Naive B cell (primary cell): Measurements from ENCODE around the gene OSBPL3. TPM values are rescaled to one million over a fixed set of nuclear protein-coding genes. Genes with fewer than 3 reads are reported as not detected.

Experiments used
- ATAC-seq, 2 donors: fragments of 150-1000 bp; cut with Tn5 transposase; 2 replicates each; pipeline ENCODE4 v1.10.0; 2021; ENCODE audit warnings: low read depth in 2 of 2, mild to moderate bottlenecking in 2 of 2, moderate library complexity in 2 of 2
- DNase-seq: peaks from one replicate; pipeline ENCODE4 v3.0.0; 2022
- H3K27ac Mint-ChIP-seq, 6 donors: one replicate each; pipeline ENCODE4 v1.8.0; 2020 to 2022; ENCODE audit warnings: mild to moderate bottlenecking in 6 of 6, mixed read lengths in 6 of 6, moderate library complexity in 5 of 6, inconsistent platforms in 2 of 6
- H3K27me3 Mint-ChIP-seq, 3 donors: one replicate each; pipeline ENCODE4 v1.8.0; 2021 to 2022; ENCODE audit warnings: mixed read lengths in 3 of 3, mild to moderate bottlenecking in 1 of 3
- H3K36me3 Mint-ChIP-seq, 2 donors: one replicate each; pipeline ENCODE4 v1.8.0; 2020 to 2022; ENCODE audit warnings: mixed read lengths in 2 of 2, inconsistent platforms in 1 of 2, mild to moderate bottlenecking in 1 of 2
- H3K4me1 Mint-ChIP-seq, 3 donors: one replicate each; pipeline ENCODE4 v1.8.0; 2020 to 2022; ENCODE audit warnings: mixed read lengths in 3 of 3, inconsistent platforms in 1 of 3, mild to moderate bottlenecking in 1 of 3, moderate library complexity in 1 of 3
- H3K4me3 Mint-ChIP-seq, 8 donors: one replicate each; pipeline ENCODE4 v1.8.0; 2020 to 2022; ENCODE audit warnings: mild to moderate bottlenecking in 8 of 8, mixed read lengths in 8 of 8, moderate library complexity in 8 of 8, inconsistent platforms in 2 of 8
- H3K9me3 Mint-ChIP-seq, 7 donors: one replicate each; pipeline ENCODE4 v1.8.0; 2020 to 2022; ENCODE audit warnings: mixed read lengths in 7 of 7, mild to moderate bottlenecking in 5 of 7, inconsistent platforms in 2 of 7, moderate library complexity in 1 of 7
- polyA plus RNA-seq, 6 donors: library from polyadenylated mRNA; unstranded; fragments of 300-500 nt; fragmentation: Illumina TruSeq; gene quantifications; one replicate each; pipeline ENCODE4 v1.2.3, GENCODE V29; 2021; ENCODE audit warnings: low read depth in 6 of 6

Gene OSBPL3
- polyA plus RNA-seq, 6 donors from 2014 or later: 2.3 to 8.2 (median 6.5) TPM

DNA sequence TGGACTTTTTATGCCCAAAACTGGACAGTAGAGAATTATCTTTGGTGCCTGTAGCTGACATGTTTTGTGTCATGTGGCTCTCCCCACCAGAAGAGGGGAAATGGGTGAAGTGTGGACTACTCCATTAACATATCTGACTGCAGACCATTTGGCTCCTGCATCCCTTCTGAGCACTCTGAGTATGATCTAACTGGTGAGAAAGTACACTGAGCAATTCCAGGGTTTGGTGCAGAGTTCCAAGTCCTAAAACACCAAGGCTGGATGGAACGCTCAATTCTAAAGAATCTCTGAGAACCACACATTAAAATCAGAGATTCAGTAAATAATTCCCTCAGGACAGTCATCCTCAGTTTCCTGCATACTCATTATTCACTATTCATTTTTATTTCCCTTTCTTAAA, 22.8 kb upstream of the OSBPL3 start:
- DNase-seq (no peak), ATAC-seq (no peak)
- Mint-ChIP-seq H3K27ac (peak overlapping the region in 1 of 6 donors; percentile 70), H3K4me1 (peaks cover 0 to 5% (median 0%) of the 10 kb centered on the region in 3 donors), H3K4me3 (no peak overlapping the region), H3K9me3 (peaks cover 5 to 29% (median 19%) of the 10 kb centered on the region in 7 donors), H3K36me3 (peaks cover 5 to 15% of the 10 kb centered on the region in 2 donors), H3K27me3 (peaks cover 8 to 19% (median 17%) of the 10 kb centered on the region in 3 donors)

DNA sequence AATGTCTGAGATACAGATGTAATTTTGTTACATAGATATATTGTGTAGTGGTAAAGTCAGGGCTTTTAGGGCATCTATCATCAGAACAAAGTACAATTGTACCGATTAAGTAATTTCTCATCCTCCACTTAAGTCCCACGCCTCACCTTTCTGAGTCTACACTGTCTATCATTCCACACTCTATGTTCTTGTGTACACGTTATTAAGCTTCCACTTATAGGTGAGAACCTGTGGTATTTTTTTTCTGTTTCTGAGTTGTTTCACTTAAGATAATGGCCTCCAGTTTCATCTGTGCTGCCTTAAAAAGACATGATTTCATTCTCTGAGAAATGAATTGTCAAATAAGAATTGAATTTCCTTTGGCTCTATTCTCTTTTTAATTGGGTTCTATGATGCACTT, 15.5 kb upstream of the OSBPL3 start:
- Mint-ChIP-seq H3K36me3 (peaks cover 0 to 4% of the 10 kb centered on the region in 2 donors), H3K4me3 (no peak overlapping the region), H3K4me1 (peaks cover 0 to 5% (median 0%) of the 10 kb centered on the region in 3 donors), H3K27me3 (peaks cover 0 to 13% (median 8%) of the 10 kb centered on the region in 3 donors), H3K27ac (no peak overlapping the region), H3K9me3 (peaks cover 0 to 13% (median 11%) of the 10 kb centered on the region in 7 donors)
- no peak for ATAC-seq
- no peak for DNase-seq

DNA sequence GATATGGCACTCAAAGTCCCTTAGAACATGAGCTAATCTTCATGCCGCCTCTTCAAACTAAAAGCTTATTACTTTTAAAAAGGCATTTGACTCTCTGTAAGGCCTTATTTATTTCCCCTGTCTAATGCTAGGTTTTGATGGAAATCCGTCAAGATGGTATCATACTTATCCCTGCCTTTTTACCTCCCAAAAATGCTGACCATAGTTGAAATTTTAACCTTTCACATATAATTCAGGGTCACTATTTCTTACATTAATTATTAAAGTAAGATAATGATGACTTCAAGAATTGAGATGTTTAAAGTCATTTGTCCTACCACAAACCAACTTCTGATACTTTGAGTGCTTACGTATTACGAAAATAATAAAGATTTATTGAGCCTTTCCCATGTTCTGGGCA, 12.3 kb upstream of the OSBPL3 start:
- Mint-ChIP-seq H3K27ac (no peak overlapping the region), H3K9me3 (peaks cover 0 to 3% (median 0%) of the 10 kb centered on the region in 7 donors)

DNA sequence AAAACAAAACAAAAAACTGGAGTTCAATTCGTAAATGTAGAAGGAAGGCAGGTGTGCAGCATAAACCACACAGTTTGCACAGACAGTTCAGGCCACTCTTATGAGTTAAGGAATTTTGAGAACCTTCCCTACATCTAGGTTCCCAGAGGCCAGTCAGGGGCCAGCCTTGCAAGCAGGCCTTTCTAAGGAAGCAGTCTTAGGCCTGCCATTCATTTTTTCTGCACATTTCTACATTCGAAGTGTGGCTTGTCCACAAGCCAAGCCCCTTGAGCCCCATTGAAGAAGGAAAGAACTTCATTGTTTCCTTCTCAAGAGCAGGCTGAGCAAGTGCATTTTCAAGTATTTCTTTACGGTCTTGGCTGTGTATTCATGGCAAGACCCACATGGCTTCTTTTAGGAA, 11.4 kb upstream of the OSBPL3 start:
- H3K36me3 Mint-ChIP-seq: no peaks in the 10 kb centered on the region
- DNase-seq (no peak), ATAC-seq (no peak)
- no peak overlapping the region for H3K4me3 Mint-ChIP-seq
- no peaks in the 10 kb centered on the region for H3K4me1 Mint-ChIP-seq
- H3K27ac Mint-ChIP-seq: no peak overlapping the region
- no peaks in the 10 kb centered on the region for H3K9me3 Mint-ChIP-seq
- peaks cover 0 to 8% (median 5%) of the 10 kb centered on the region in 3 donors for H3K27me3 Mint-ChIP-seq

More for the DNA sequence above, 12.3 kb upstream of the OSBPL3 start:
- no peak for ATAC-seq
- Mint-ChIP-seq H3K4me1 (no peaks in the 10 kb centered on the region), H3K27me3 (no peaks in the 10 kb centered on the region), H3K36me3 (no peaks in the 10 kb centered on the region), H3K4me3 (no peak overlapping the region)
- DNase-seq: no peak

DNA sequence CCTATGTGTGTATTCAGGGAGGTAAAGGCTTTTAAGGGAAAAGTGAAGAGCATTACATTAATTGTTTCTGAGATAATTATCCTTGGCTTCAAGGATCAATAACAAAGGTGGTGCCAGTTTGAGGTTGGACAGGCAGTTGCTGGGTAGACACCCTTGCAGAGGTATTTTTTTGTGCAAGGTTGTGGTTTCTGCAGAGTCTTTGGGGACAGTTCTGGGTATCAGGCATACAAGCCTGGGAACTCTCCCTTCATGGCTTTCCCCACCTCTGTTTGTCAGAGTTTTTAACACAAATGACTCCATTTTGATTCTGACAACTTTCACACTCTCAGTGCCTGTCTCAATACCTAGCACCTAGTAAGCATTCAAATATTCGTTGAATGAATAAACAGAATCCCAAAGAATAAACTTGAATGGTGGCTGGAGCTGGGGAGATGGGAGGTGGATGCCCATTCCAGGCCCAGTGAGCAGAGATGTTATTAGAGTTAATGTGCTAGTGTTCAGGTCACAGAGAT, 7.4 kb upstream of the OSBPL3 start:
- no peaks in the 10 kb centered on the region for H3K36me3 Mint-ChIP-seq
- H3K4me3 Mint-ChIP-seq: no peak overlapping the region
- DNase-seq (no peak), ATAC-seq (no peak)
- H3K9me3 Mint-ChIP-seq: no peaks in the 10 kb centered on the region
- H3K27ac Mint-ChIP-seq: no peak overlapping the region
- H3K27me3 Mint-ChIP-seq: peaks cover 0 to 8% (median 5%) of the 10 kb centered on the region in 3 donors
- peaks cover 0 to 6% (median 0%) of the 10 kb centered on the region in 3 donors for H3K4me1 Mint-ChIP-seq

DNA sequence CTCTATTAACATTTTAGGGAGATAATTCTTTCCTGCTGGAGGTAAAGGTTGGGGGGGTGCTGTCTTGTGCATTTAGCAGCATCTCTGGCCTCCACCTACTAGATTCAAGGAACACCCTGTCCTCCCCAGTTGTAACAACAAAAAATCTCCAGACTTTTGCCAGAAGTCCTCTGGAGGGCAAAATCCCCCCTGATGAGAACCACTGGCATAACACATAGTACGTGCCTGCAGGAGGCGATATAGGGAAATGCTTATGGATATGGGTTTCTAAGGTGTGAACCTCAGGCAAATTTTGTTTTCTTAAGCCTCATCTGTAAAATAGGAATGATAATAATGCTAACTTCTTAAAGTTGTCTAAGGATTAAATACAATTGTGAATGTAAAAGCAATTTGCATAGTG, 2.9 kb upstream of the OSBPL3 start:
- peaks cover 26 to 39% (median 36%) of the 10 kb centered on the region in 3 donors for H3K4me1 Mint-ChIP-seq
- peak overlapping the region in 1 of 6 donors; percentile 13 for H3K27ac Mint-ChIP-seq
- H3K36me3 Mint-ChIP-seq: no peaks in the 10 kb centered on the region
- H3K4me3 Mint-ChIP-seq: peak overlapping the region in 5 of 8 donors; percentile 32 to 99 (median 96)
- peaks cover 0 to 8% (median 5%) of the 10 kb centered on the region in 3 donors for H3K27me3 Mint-ChIP-seq
- DNase-seq (no peak), ATAC-seq (no peak)
- no peaks in the 10 kb centered on the region for H3K9me3 Mint-ChIP-seq

DNA sequence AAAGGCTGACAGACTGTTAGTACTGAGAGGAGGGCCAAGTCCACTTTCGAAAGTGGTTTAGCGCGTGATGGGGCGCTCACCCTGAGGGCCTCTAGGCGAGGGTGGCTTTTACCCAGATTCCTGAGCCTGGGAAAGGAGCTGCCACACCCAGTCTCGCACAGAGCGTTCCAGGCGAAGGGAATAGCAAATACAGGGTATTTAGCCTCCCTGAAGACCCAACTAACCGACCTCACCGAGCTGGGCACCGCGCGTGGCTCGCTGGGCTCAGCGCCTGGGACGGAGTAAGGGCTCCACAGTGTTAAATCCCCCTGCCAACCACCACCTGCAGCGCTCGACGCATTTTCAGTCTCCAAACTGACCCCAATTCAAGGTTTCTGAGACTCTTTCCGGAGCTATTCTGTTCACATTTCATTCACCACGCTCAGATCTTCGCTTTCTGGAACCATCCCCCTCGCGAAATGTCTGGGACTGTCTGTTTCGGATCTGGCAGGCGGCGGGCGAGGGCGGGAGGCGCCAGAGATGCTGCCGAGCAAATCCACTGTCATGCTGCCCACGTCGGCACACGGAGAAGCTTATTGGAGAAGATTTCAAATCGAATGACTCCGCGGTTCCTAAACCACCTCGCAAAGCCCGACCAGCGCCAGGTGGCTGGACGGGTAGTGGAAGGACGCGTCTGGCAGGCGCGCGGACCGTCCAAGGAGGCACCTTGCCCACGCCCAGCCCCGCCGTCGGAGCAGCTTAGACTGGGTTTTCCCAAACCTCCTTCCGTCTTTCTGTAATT, 1.4 kb upstream of the OSBPL3 start:
- peak; percentile 43 for DNase-seq
- H3K27ac Mint-ChIP-seq: peak overlapping the region in 4 of 6 donors; percentile 69 to 97 (median 92)
- no peaks in the 10 kb centered on the region for H3K9me3 Mint-ChIP-seq
- no peaks in the 10 kb centered on the region for H3K27me3 Mint-ChIP-seq
- peak in 1 of 2 donors; percentile 4 for ATAC-seq
- peak overlapping the region; percentile 91 to 99 (median 98) for H3K4me3 Mint-ChIP-seq
- peaks cover 28 to 46% (median 36%) of the 10 kb centered on the region in 3 donors for H3K4me1 Mint-ChIP-seq
- H3K36me3 Mint-ChIP-seq: no peaks in the 10 kb centered on the region

DNA sequence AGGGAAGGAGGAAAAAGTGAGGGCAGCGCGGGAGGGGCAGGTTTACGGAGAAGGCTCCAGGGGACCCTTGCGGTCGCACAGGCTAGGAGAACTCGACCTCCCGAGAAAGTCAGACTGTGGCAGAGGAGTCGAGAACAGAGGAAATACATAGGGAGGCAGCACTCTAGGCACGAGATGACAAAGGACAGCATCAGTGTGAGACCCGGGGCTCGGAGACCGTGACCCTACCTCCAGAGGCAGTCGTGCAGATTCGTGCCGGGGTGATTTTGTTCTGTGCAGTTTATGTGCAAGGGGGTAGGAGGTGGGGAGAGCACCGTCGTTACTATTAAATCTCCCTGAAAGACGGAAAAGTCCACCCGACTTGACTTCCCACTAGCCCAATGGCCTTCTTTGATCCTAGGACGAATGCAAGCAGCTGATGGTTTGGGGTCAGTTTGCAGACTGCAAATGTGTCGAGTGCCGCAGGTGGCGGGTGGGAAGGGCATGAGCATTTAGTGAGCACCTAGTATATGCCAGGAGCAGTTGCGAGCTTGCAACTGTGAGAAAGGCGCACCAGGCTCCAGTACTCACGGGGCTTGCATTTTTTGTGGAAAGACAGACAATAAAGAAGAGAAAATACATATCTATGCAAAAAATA, 674 bp upstream of the OSBPL3 start:
- H3K4me1 Mint-ChIP-seq: peaks cover 31 to 46% (median 39%) of the 10 kb centered on the region in 3 donors
- H3K36me3 Mint-ChIP-seq: no peaks in the 10 kb centered on the region
- DNase-seq (no peak), ATAC-seq (peak; percentile 35)
- H3K9me3 Mint-ChIP-seq: no peaks in the 10 kb centered on the region
- peak overlapping the region; percentile 88 to 98 (median 96) for H3K27ac Mint-ChIP-seq
- no peaks in the 10 kb centered on the region for H3K27me3 Mint-ChIP-seq
- peak overlapping the region; percentile 91 to 99 (median 98) for H3K4me3 Mint-ChIP-seq

DNA sequence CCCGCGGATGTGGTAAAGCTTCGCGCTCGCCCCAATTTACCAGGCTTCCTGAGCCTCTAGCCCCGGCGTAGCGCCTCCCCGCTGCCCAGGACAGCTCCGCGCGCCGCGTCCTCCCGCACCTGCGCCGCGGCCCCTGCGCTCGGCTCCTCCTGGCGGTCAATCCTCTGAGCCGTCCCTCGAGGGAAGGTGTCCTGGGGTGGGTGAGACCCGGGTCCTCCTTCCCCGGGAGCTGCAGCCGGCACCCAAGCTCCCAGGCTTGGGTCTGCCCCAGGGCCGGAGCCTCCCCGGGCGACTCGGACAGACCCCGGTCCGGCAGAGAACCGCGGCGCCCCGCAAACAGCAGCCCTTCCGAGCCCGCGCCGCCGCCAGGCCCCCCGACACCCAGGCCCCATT, 512 bp downstream of the OSBPL3 start:
- DNase-seq (peak; percentile 66), ATAC-seq (peak; percentile 37 to 40)
- Mint-ChIP-seq H3K27ac (peak overlapping the region in 2 of 6 donors; percentile 61 to 84), H3K4me3 (peak overlapping the region; percentile 91 to 99 (median 98)), H3K27me3 (no peaks in the 10 kb centered on the region), H3K9me3 (no peaks in the 10 kb centered on the region), H3K4me1 (peaks cover 34 to 45% (median 45%) of the 10 kb centered on the region in 3 donors), H3K36me3 (no peaks in the 10 kb centered on the region)

DNA sequence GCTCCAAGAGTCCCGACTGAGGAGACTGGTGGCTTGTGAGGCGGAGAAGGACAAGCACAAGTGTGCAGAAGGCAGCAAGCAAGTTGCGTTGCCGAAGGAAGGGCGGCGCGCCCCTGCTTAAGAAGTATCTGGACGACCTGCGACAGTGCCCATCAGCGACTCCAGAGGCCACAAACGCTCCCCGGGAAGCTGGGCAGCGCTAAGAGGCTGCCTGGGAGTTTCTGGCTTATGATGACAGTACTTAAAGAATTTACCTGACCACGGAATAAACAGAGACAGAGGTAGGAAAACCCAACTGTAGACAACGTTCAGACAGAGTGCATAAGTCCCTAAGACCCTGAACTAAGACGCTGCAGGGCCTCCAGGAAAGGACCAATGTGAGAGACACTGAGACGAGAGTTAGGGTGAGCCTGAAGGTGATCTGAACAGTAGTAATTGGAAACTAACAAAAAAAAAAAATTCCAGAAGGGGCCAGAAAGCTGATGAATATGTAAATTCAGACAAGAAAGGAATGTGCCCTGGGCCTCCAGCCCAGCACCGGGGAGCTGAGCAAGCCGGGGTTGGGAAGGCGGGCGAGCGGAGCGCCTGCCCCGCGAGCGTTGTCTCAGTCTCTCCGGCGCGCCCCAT, 1.0 kb downstream of the OSBPL3 start:
- Mint-ChIP-seq H3K9me3 (no peaks in the 10 kb centered on the region), H3K4me1 (peaks cover 34 to 50% (median 43%) of the 10 kb centered on the region in 3 donors), H3K27ac (peak overlapping the region; percentile 25 to 92 (median 71)), H3K27me3 (no peaks in the 10 kb centered on the region), H3K4me3 (peak overlapping the region; percentile 91 to 99 (median 98)), H3K36me3 (no peaks in the 10 kb centered on the region)
- no peak for ATAC-seq
- no peak for DNase-seq

DNA sequence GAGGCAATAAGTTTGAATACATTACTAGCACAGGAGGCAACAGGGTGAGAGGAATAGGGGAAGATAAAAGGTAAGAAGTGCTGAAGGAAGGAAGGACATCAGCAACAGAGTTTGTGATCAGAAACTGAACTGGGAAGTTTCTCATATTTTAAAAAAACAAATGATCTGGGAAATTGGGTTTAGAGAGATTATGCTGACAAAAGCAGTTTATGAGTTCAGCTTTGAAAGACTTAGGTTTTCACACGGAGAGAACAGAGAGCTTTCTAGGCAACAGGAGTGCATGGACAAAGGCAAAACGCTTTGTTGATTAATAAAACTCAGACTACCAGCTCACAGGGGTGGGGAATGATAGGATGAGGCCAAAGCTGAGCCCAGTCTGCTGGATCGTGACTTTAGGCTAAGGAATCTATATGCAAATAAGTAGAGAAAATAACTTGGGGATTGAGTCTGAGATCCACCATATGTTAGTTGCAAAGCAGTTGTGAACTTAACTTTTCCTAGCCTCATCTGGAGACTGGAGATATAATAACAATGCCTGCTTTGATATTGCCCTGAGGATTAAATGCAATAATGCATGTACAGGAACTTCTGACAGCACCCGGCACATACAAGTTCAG, 4.2 kb downstream of the OSBPL3 start:
- no peak for DNase-seq
- Mint-ChIP-seq H3K9me3 (no peaks in the 10 kb centered on the region), H3K27ac (peak overlapping the region in 2 of 6 donors; percentile 5 to 84), H3K36me3 (no peaks in the 10 kb centered on the region), H3K4me1 (peaks cover 20 to 39% (median 28%) of the 10 kb centered on the region in 3 donors), H3K4me3 (peak overlapping the region in 1 of 8 donors; percentile 65), H3K27me3 (no peaks in the 10 kb centered on the region)
- no peak for ATAC-seq

DNA sequence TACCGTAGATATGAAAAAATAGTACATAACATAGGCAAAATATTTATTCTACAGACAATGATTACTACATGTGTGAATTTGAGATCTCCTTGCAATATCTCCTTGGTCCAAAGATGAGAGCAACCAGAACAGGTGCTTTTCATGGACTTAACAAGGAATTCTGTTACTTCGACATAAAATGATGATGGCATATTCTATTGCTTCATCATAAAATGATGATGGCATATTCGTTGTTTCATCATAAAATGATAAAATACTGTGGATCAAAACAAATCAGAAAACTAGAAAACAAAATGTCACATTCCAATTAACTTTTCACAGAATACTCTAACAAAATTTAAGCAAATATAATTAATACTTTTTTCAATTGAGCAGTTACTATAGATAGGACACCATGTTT, 4.8 kb downstream of the OSBPL3 start:
- Mint-ChIP-seq H3K4me3 (no peak overlapping the region), H3K4me1 (peaks cover 15 to 34% (median 22%) of the 10 kb centered on the region in 3 donors), H3K27ac (peak overlapping the region in 1 of 6 donors; percentile 84), H3K27me3 (no peaks in the 10 kb centered on the region), H3K9me3 (no peaks in the 10 kb centered on the region), H3K36me3 (no peaks in the 10 kb centered on the region)
- ATAC-seq: no peak
- no peak for DNase-seq
